Measurements from ENCODE around the gene OR11A1.

OR11A1 gene

DNA sequence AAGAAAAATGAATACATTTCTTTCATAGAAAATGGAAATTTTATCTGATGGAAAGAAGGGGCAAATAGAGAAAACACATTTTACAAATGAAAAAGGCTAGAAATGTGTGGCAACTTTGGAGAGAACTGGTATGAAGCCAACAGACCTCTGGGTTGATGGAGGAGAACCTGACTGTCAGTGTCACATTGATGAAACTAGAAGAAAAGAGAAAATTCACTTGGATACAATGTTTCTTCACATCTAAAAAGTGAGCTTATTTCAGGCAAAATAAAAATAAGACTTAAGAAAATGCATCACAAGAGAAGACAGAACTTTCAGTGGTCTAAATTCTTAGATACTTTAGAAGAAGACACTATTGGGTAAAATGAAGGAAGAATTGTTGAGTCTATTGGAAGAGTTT lies 61.5 kb downstream of the OR11A1 start, which contains the start of gene OR12D2:
Gene OR12D2 (plus strand): TSS at position 301 of the 400 bp plus-strand sequence. CDS start 1,069 bp downstream, outside the sequence.
- DNase-seq (ENCODE audit: insufficient read length, low spot score) (no peak), FAIRE-seq (no peak)
- no peak for TF ChIP-seq POLR2A (IDR thresholded peaks at IDR 0.05; ENCODE audit: low read depth, low read length)

DNA sequence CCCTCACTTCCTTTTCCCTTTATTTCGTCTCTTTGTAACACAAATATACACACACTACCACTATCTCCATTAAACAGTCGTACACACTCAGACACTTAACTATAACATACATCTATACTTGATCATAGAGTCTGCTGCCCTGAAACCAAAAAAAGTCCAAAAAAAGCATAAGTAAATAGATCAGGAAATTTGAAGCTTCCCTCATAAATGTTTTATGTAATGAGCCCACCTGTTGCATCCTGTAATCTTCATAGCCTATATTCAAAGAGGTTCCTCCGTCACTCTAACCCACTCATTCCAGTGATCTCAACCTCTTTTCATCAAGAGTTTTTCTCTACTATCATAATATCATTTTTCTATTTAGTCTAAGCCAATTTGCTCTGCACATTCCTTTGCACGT lies 68.3 kb downstream of the OR11A1 start:
- no peak for DNase-seq (ENCODE audit: insufficient read length, low spot score)
- no peak for FAIRE-seq
- TF ChIP-seq POLR2A (IDR thresholded peaks at IDR 0.05; ENCODE audit: low read depth, low read length), result no peak

- no peak for TF ChIP-seq POLR2A (IDR thresholded peaks at IDR 0.05; ENCODE audit: low read depth, low read length)
- FAIRE-seq (no peak), DNase-seq (ENCODE audit: insufficient read length, low spot score) (no peak)
Observed at GRCh38 chr6:29376003-29376402, 80.9 kb downstream of the OR11A1 start.

All from H54 (cell line).